Endodermal cell (in vitro differentiated cells): ENCODE results near the gene NBL1. TPM values are rescaled to one million over a fixed set of nuclear protein-coding genes. Genes with fewer than 3 reads are reported as not detected.

Experiments used
- DNase-seq: peaks from one replicate; pipeline ENCODE4 v3.0.0-alpha.2; 2017
- H3K27ac ChIP-seq: 2 replicates; pipeline ENCODE4 v1.5.1; 2013; ENCODE audit warnings: mild to moderate bottlenecking, low read depth, low read length, moderate library complexity
- H3K27me3 ChIP-seq: 2 replicates; pipeline ENCODE4 v1.6.1; 2013; ENCODE audit warnings: mild to moderate bottlenecking, low read length, moderate library complexity; ENCODE audit not compliant: insufficient read depth, control insufficient read depth, poor library complexity, severe bottlenecking
- H3K36me3 ChIP-seq: 2 replicates; pipeline ENCODE4 v1.7.0; 2013; ENCODE audit warnings: mild to moderate bottlenecking, low read length, moderate library complexity; ENCODE audit not compliant: control insufficient read depth, insufficient read depth
- H3K4me1 ChIP-seq: one replicate; pipeline ENCODE4 v1.7.0; 2013; ENCODE audit warnings: low read length; ENCODE audit not compliant: control insufficient read depth, insufficient read depth
- H3K4me3 ChIP-seq: 2 replicates; pipeline ENCODE4 v1.5.1; 2013; ENCODE audit warnings: mild to moderate bottlenecking, low read length, moderate library complexity
- H3K9ac ChIP-seq: 2 replicates; pipeline ENCODE4 v1.6.1; 2013; ENCODE audit warnings: mild to moderate bottlenecking, low read length, moderate library complexity; ENCODE audit not compliant: poor library complexity, severe bottlenecking; ENCODE audit errors: extremely low read depth
- H3K9me3 ChIP-seq: 2 replicates; pipeline ENCODE4 v1.6.1; 2013; ENCODE audit warnings: mild to moderate bottlenecking, low read length, moderate library complexity; ENCODE audit not compliant: control insufficient read depth
- H3K27ac Mint-ChIP-seq: 2 replicates; pipeline ENCODE4 v1.8.0; 2020; ENCODE audit warnings: mixed read lengths
- H3K27me3 Mint-ChIP-seq: 2 replicates; pipeline ENCODE4 v1.8.0; 2021; ENCODE audit warnings: mild to moderate bottlenecking, mixed read lengths; ENCODE audit not compliant: insufficient read depth
- H3K36me3 Mint-ChIP-seq: 2 replicates; pipeline ENCODE4 v1.8.0; 2020; ENCODE audit warnings: low read depth, mixed read lengths
- H3K4me1 Mint-ChIP-seq: 2 replicates; pipeline ENCODE4 v1.8.0; 2020; ENCODE audit warnings: mixed read lengths
- H3K4me3 Mint-ChIP-seq: 2 replicates; pipeline ENCODE4 v1.8.0; 2020; ENCODE audit warnings: mild to moderate bottlenecking, moderate library complexity, mixed read lengths
- H3K9me3 Mint-ChIP-seq: 2 replicates; pipeline ENCODE4 v1.8.0; 2020; ENCODE audit warnings: mild to moderate bottlenecking, mixed read lengths
- WGBS, 2 experiments: methylation state at CpG; one replicate each; pipeline versions ENCODE4 v1.1.5 to v1.1.7; 2013; ENCODE audit warnings: missing lambda C conversion rate in 2 of 2, mixed read lengths in 1 of 2; ENCODE audit not compliant: insufficient coverage in 1 of 2, insufficient read length in 1 of 2; 5-methylcytosine and 5-hydroxymethylcytosine counted together
- total RNA-seq, 2 donors: library from RNA; stranded (reverse); fragmentation: NEBNext Ultra II Directional in 1 of 2; extraction: Animal tissue kit (Norgen Biotek cat#: 25700) in 1 of 2; gene quantifications; 2 replicates in 1 of 2; 3 replicates in 1 of 2; pipeline ENCODE4 v1.2.1, GENCODE V29; 2021
- TF ChIP-seq, protein P1 (sequence below): fragments of 200-600 bp; sonication (generic); conservative IDR thresholded peaks from 2 replicates; pipeline ENCODE4 v1.5.0; 2021; ENCODE audit warnings: antibody characterized with exemption, mild to moderate bottlenecking

NBL1 gene
- total RNA-seq, 2 donors from 2014 or later: 13.7 to 32.4 TPM

DNA sequence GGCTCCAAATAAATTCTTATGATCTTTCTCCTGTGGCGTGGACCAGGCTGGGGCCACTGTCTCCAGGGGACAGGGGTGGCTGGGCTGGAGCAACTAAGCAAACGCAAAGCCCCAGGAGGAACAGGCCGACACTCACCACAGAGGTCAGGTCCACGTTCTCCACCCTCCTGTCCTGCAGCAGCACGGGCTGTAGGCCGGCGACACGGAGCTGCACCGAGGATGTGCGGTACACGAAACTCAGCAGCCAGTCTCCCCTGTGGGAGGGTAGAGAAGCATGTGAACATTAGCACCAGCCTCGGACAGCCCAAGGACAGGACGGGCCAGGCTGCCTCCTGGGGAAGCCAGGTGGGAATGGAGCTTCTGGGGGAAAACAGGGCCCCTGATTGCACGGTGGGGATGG is 50.2 kb downstream of the NBL1 start:
- Mint-ChIP-seq H3K36me3 (no peaks in the 10 kb centered on the region), H3K4me1 (no peaks in the 10 kb centered on the region), H3K9me3 (no peaks in the 10 kb centered on the region), H3K27me3 (peaks cover 2% of the 10 kb centered on the region), H3K4me3 (no peak overlapping the region), H3K27ac (no peak overlapping the region)
- Histone ChIP-seq H3K36me3 (no peaks in the 10 kb centered on the region), H3K27me3 (no peaks in the 10 kb centered on the region), H3K9me3 (peaks cover 8% of the 10 kb centered on the region), H3K4me3 (no peak overlapping the region), H3K9ac (no peak overlapping the region), H3K4me1 (no peaks in the 10 kb centered on the region), H3K27ac (no peak overlapping the region)
- 88 to 94% methylated on average over 7 to 14 of the region's 14 CpGs for WGBS, 2 experiments
- DNase-seq: no peak
- TF ChIP-seq, protein P1, sequence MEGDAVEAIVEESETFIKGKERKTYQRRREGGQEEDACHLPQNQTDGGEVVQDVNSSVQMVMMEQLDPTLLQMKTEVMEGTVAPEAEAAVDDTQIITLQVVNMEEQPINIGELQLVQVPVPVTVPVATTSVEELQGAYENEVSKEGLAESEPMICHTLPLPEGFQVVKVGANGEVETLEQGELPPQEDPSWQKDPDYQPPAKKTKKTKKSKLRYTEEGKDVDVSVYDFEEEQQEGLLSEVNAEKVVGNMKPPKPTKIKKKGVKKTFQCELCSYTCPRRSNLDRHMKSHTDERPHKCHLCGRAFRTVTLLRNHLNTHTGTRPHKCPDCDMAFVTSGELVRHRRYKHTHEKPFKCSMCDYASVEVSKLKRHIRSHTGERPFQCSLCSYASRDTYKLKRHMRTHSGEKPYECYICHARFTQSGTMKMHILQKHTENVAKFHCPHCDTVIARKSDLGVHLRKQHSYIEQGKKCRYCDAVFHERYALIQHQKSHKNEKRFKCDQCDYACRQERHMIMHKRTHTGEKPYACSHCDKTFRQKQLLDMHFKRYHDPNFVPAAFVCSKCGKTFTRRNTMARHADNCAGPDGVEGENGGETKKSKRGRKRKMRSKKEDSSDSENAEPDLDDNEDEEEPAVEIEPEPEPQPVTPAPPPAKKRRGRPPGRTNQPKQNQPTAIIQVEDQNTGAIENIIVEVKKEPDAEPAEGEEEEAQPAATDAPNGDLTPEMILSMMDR: no peak

DNA sequence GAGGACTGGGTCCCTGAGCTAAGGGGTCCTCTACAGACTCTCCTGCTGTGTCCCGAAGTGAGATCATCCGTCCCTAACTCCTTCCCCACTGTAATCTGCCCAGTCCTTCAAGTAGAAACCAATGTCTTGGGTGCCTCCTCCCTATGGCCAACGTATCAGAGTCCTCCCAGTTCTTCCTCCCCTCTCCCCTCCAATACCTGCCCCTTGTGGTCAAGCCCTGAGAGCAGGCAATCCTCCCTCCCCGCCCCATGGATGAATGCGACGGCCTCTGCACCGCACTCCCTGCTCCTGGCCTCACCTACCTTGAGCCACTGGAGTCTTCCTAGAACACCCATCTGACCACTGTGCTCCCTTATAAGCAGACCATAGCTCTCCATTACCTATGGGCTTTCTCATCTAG is 51.7 kb downstream of the NBL1 start:
- TF ChIP-seq, protein P1: no peak
- Mint-ChIP-seq H3K27me3 (peaks cover 2% of the 10 kb centered on the region), H3K36me3 (no peaks in the 10 kb centered on the region), H3K4me1 (peaks cover 4% of the 10 kb centered on the region), H3K27ac (peak overlapping the region; percentile 10), H3K4me3 (no peak overlapping the region), H3K9me3 (no peaks in the 10 kb centered on the region)
- Histone ChIP-seq H3K27me3 (no peaks in the 10 kb centered on the region), H3K9me3 (no peaks in the 10 kb centered on the region), H3K9ac (no peak overlapping the region), H3K36me3 (no peaks in the 10 kb centered on the region), H3K4me1 (no peaks in the 10 kb centered on the region), H3K27ac (no peak overlapping the region), H3K4me3 (no peak overlapping the region)
- no peak for DNase-seq
- WGBS, 2 experiments: 89 to 90% methylated on average over 3 to 7 of the region's 7 CpGs

DNA sequence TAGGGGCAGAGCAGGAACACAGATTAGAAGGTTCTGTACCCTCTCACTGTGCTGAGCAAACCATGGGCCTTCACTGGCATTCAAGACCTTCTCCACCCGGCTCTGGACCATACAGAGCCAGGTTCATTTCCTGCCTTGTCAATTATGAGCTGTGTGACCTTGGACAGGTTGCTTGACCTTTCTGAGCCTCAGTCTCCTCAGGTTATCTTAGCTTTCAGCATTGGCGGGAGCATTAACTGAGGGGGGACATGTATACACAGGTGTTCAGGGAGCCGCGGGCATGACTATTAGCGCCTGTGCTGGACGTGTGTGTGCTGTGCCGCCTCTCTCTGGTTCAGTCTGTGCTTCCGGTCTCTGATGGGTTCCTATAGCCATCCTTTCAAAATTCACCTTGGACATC is 52.7 kb downstream of the NBL1 start:
- H3K4me3 Mint-ChIP-seq: no peak overlapping the region
- peaks cover 4% of the 10 kb centered on the region for H3K4me1 Mint-ChIP-seq
- no peak overlapping the region for H3K9ac ChIP-seq
- TF ChIP-seq, protein P1: no peak
- no peaks in the 10 kb centered on the region for H3K9me3 Mint-ChIP-seq
- H3K27me3 ChIP-seq: no peaks in the 10 kb centered on the region
- peaks cover 2% of the 10 kb centered on the region for H3K27me3 Mint-ChIP-seq
- no peaks in the 10 kb centered on the region for H3K36me3 ChIP-seq
- no peaks in the 10 kb centered on the region for H3K9me3 ChIP-seq
- DNase-seq: no peak
- no peaks in the 10 kb centered on the region for H3K36me3 Mint-ChIP-seq
- 93 to 100% methylated on average over 6 to 8 of the region's 8 CpGs for WGBS, 2 experiments
- H3K27ac Mint-ChIP-seq: no peak overlapping the region
- no peak overlapping the region for H3K4me3 ChIP-seq
- no peak overlapping the region for H3K27ac ChIP-seq
- H3K4me1 ChIP-seq: no peaks in the 10 kb centered on the region
